Hepatocyte (in vitro differentiated cells): ENCODE measurements around the gene SHTN1. TPM values are rescaled to one million over a fixed set of nuclear protein-coding genes. Genes with fewer than 3 reads are reported as not detected.

Source experiments
- DNase-seq: peaks from one replicate; pipeline ENCODE4 v3.0.0-alpha.2; 2016; ENCODE audit warnings: low spot score
- H2AFZ ChIP-seq: fragments of 200-600 bp; sonication (generic); 2 replicates; pipeline ENCODE4 v1.6.0; 2016; ENCODE audit warnings: antibody characterized with exemption, mild to moderate bottlenecking
- H3K27ac ChIP-seq: fragments of 200-600 bp; sonication (generic); 2 replicates; pipeline ENCODE4 v1.5.1; 2016; ENCODE audit warnings: mild to moderate bottlenecking
- H3K27me3 ChIP-seq: fragments of 200-600 bp; sonication (generic); 2 replicates; pipeline ENCODE4 v1.6.1; 2016
- H3K36me3 ChIP-seq: fragments of 200-600 bp; sonication (generic); replicated peaks from 2 replicates; pipeline ENCODE4 v1.5.1; 2016; ENCODE audit warnings: low read depth; ENCODE audit not compliant: insufficient read depth
- H3K4me1 ChIP-seq: fragments of 200-600 bp; sonication (generic); 2 replicates; pipeline ENCODE4 v1.5.1; 2016; ENCODE audit warnings: mild to moderate bottlenecking, moderate library complexity; ENCODE audit not compliant: insufficient read depth
- H3K4me2 ChIP-seq: fragments of 200-600 bp; sonication (generic); 2 replicates; pipeline ENCODE4 v1.6.0; 2016
- H3K4me3 ChIP-seq: fragments of 200-600 bp; sonication (generic); 2 replicates; pipeline ENCODE4 v1.5.1; 2016; ENCODE audit warnings: mild to moderate bottlenecking
- H3K79me2 ChIP-seq: fragments of 200-600 bp; sonication (generic); 2 replicates; pipeline ENCODE4 v1.6.0; 2017; ENCODE audit warnings: mild to moderate bottlenecking
- H3K9me2 ChIP-seq: fragments of 200-600 bp; sonication (generic); replicated peaks from 2 replicates; pipeline ENCODE4 v1.6.0; 2017; ENCODE audit warnings: mild to moderate bottlenecking; ENCODE audit not compliant: insufficient read depth
- H3K9me3 ChIP-seq: fragments of 200-600 bp; sonication (generic); 2 replicates; pipeline ENCODE4 v1.5.1; 2016; ENCODE audit warnings: low read depth, mild to moderate bottlenecking
- H4K20me1 ChIP-seq: fragments of 200-600 bp; sonication (generic); 2 replicates; pipeline ENCODE4 v1.6.0; 2016; ENCODE audit warnings: mild to moderate bottlenecking; ENCODE audit not compliant: insufficient read depth, poor library complexity, severe bottlenecking
- CTCF ChIP-seq: fragments of 200-600 bp; sonication (generic); IDR thresholded peaks from 2 replicates; pipeline ENCODE4 v1.5.1; 2016; ENCODE audit warnings: antibody characterized with exemption, mild to moderate bottlenecking; ENCODE audit not compliant: poor library complexity
- EZH2 ChIP-seq: fragments of 200-600 bp; sonication (generic); IDR thresholded peaks from 2 replicates; pipeline ENCODE4 v1.6.1; 2016; ENCODE audit warnings: antibody characterized with exemption, mild to moderate bottlenecking, borderline replicate concordance
- EZH2phosphoT487 ChIP-seq: fragments of 200-600 bp; sonication (generic); IDR thresholded peaks from one replicate; pipeline ENCODE4 v1.6.1; 2018; ENCODE audit warnings: antibody characterized with exemption, mild to moderate bottlenecking, low read depth, moderate library complexity; ENCODE audit not compliant: unreplicated experiment, severe bottlenecking
- WGBS: methylation state at CpG from one replicate; pipeline ENCODE4 v1.1.6; 2016; ENCODE audit warnings: low lambda C conversion rate; ENCODE audit errors: missing lambda C conversion rate; 5-methylcytosine and 5-hydroxymethylcytosine counted together
- polyA plus RNA-seq: library from polyadenylated mRNA; unstranded; fragments of >200 nt; fragmentation: Nextera tagmentation; extraction: Ambion mirVana; gene quantifications from 2 replicates; pipeline ENCODE4 v1.2.1, GENCODE V29; 2016
- total RNA-seq: library from RNA; depleted of rRNA; stranded (reverse); fragments of >200 nt; gene quantifications from 2 replicates; pipeline ENCODE4 v1.2.3, GENCODE V29; 2014

The SHTN1 gene
- total and polyA plus RNA-seq, 2 experiments from 2014 or later: 15.6 to 27.7 TPM

GRCh38 chr10:116948530-116948870 lies 56.5 kb downstream of the SHTN1 start:
- H3K4me3 ChIP-seq: no peak overlapping the region
- no peak overlapping the region for H2AFZ ChIP-seq
- H3K36me3 ChIP-seq: no peaks in the 10 kb centered on the region
- no peaks in the 10 kb centered on the region for H3K9me3 ChIP-seq
- TF ChIP-seq EZH2phosphoT487 (no peak), CTCF (no peak), EZH2 (no peak)
- no peaks in the 10 kb centered on the region for H3K27me3 ChIP-seq
- WGBS: 97% methylated on average over 1 of the region's 1 CpG
- no peak for DNase-seq
- H3K4me1 ChIP-seq: peaks cover 8% of the 10 kb centered on the region
- H3K27ac ChIP-seq: peak overlapping the region; percentile 11
- no peaks in the 10 kb centered on the region for H3K79me2 ChIP-seq
- H4K20me1 ChIP-seq: no peaks in the 10 kb centered on the region
- H3K9me2 ChIP-seq: no peaks in the 10 kb centered on the region
- no peak overlapping the region for H3K4me2 ChIP-seq

GRCh38 chr10:116947841-116948529 lies 57.0 kb downstream of the SHTN1 start:
- peak overlapping the region; percentile 11 for H3K27ac ChIP-seq
- H3K27me3 ChIP-seq: no peaks in the 10 kb centered on the region
- H3K4me3 ChIP-seq: no peak overlapping the region
- no peaks in the 10 kb centered on the region for H3K9me2 ChIP-seq
- H3K79me2 ChIP-seq: no peaks in the 10 kb centered on the region
- no peaks in the 10 kb centered on the region for H4K20me1 ChIP-seq
- 58% methylated on average over 2 of the region's 2 CpGs for WGBS
- H3K4me2 ChIP-seq: no peak overlapping the region
- peaks cover 8% of the 10 kb centered on the region for H3K4me1 ChIP-seq
- H2AFZ ChIP-seq: no peak overlapping the region
- DNase-seq: peak; percentile 22
- no peaks in the 10 kb centered on the region for H3K9me3 ChIP-seq
- TF ChIP-seq EZH2 (no peak), CTCF (no peak), EZH2phosphoT487 (no peak)
- no peaks in the 10 kb centered on the region for H3K36me3 ChIP-seq

GRCh38 chr10:116944911-116945310 lies 60.1 kb downstream of the SHTN1 start:
- Histone ChIP-seq H3K4me2 (no peak overlapping the region), H2AFZ (no peak overlapping the region), H4K20me1 (no peaks in the 10 kb centered on the region), H3K27ac (no peak overlapping the region), H3K4me1 (peaks cover 8% of the 10 kb centered on the region), H3K9me3 (no peaks in the 10 kb centered on the region), H3K79me2 (no peaks in the 10 kb centered on the region), H3K27me3 (no peaks in the 10 kb centered on the region), H3K4me3 (no peak overlapping the region), H3K9me2 (no peaks in the 10 kb centered on the region), H3K36me3 (no peaks in the 10 kb centered on the region)
- 88% methylated on average over 2 of the region's 2 CpGs for WGBS
- DNase-seq: no peak
- TF ChIP-seq EZH2 (no peak), EZH2phosphoT487 (no peak), CTCF (no peak)
